OCI-LY1 (cell line): ENCODE data around the gene MECR.

Experiments used
- H2AFZ ChIP-seq: fragments of 200-600 bp; sonication (generic), shearing (Covaris generic); 2 replicates; pipeline ENCODE4 v1.6.0; 2014; ENCODE audit warnings: antibody characterized with exemption, mild to moderate bottlenecking, low read length
- H3F3A ChIP-seq: fragments of 200-600 bp; sonication (generic), shearing (Covaris generic); 2 replicates; pipeline ENCODE4 v1.6.0; 2014; ENCODE audit warnings: mild to moderate bottlenecking, antibody characterized with exemption, low read length, moderate library complexity; ENCODE audit not compliant: insufficient read depth
- H3K27ac ChIP-seq: fragments of 200-600 bp; sonication (generic); 2 replicates; pipeline ENCODE4 v1.5.1; 2014; ENCODE audit warnings: low read length, mixed run types, mild to moderate bottlenecking, low read depth; ENCODE audit not compliant: poor library complexity, severe bottlenecking
- H3K27me3 ChIP-seq: fragments of 200-600 bp; sonication (generic); 2 replicates; pipeline ENCODE4 v1.6.0; 2014; ENCODE audit warnings: antibody characterized with exemption, mild to moderate bottlenecking, low read length, moderate library complexity; ENCODE audit not compliant: insufficient read depth
- H3K36me3 ChIP-seq: fragments of 200-600 bp; sonication (generic); 2 replicates; pipeline ENCODE4 v1.6.1; 2014; ENCODE audit warnings: mild to moderate bottlenecking, antibody characterized with exemption, low read length, moderate library complexity, mixed read lengths; ENCODE audit not compliant: insufficient read depth
- H3K4me1 ChIP-seq: fragments of 200-600 bp; sonication (generic); 2 replicates; pipeline ENCODE4 v1.5.1; 2014; ENCODE audit warnings: mild to moderate bottlenecking, low read length, moderate library complexity; ENCODE audit not compliant: insufficient read depth, severe bottlenecking
- H3K4me2 ChIP-seq: fragments of 200-600 bp; sonication (generic), shearing (Covaris generic); 2 replicates; pipeline ENCODE4 v1.6.1; 2014; ENCODE audit warnings: low read length
- H3K4me3 ChIP-seq: fragments of 200-600 bp; sonication (generic); 2 replicates; pipeline ENCODE4 v1.5.1; 2014; ENCODE audit warnings: low read length, low read depth, mild to moderate bottlenecking, mixed read lengths; ENCODE audit not compliant: poor library complexity, severe bottlenecking
- H3K79me2 ChIP-seq: fragments of 200-600 bp; shearing (Covaris generic); 2 replicates; pipeline ENCODE4 v1.6.1; 2016; ENCODE audit warnings: mixed run types, low read length, mixed read lengths; ENCODE audit not compliant: insufficient read depth
- H3K9ac ChIP-seq: fragments of 200-600 bp; sonication (generic), shearing (Covaris generic); 2 replicates; pipeline ENCODE4 v1.6.1; 2014; ENCODE audit warnings: mild to moderate bottlenecking, low read length, mixed read lengths
- H3K9me2 ChIP-seq: fragments of 200-600 bp; sonication (generic), shearing (Covaris generic); 2 replicates; pipeline ENCODE4 v1.6.1; 2014; ENCODE audit warnings: low read depth, mild to moderate bottlenecking, low read length, mixed read lengths
- H3K9me3 ChIP-seq: fragments of 200-600 bp; shearing (Covaris generic); 2 replicates; pipeline ENCODE4 v1.6.1; 2014; ENCODE audit warnings: low read length, mixed read lengths
- H4K20me1 ChIP-seq: fragments of 200-600 bp; sonication (generic), shearing (Covaris generic); 2 replicates; pipeline ENCODE4 v1.6.0; 2016; ENCODE audit warnings: mild to moderate bottlenecking, low read length; ENCODE audit not compliant: insufficient read depth
- EZH2 ChIP-seq: fragments of 200-600 bp; sonication (generic), shearing (Covaris generic); IDR thresholded peaks from 2 replicates; pipeline ENCODE4 v1.8.0; 2017; ENCODE audit warnings: borderline replicate concordance, mixed run types, mild to moderate bottlenecking, antibody characterized with exemption, low read length, moderate library complexity, mixed read lengths
- TF ChIP-seq, protein P1 (sequence below): fragments of 200-600 bp; sonication (generic), shearing (Covaris generic); IDR thresholded peaks from 2 replicates; pipeline ENCODE4 v1.5.1; 2017; ENCODE audit warnings: mild to moderate bottlenecking, antibody characterized with exemption, low read length, moderate library complexity, mixed read lengths

Gene MECR

DNA sequence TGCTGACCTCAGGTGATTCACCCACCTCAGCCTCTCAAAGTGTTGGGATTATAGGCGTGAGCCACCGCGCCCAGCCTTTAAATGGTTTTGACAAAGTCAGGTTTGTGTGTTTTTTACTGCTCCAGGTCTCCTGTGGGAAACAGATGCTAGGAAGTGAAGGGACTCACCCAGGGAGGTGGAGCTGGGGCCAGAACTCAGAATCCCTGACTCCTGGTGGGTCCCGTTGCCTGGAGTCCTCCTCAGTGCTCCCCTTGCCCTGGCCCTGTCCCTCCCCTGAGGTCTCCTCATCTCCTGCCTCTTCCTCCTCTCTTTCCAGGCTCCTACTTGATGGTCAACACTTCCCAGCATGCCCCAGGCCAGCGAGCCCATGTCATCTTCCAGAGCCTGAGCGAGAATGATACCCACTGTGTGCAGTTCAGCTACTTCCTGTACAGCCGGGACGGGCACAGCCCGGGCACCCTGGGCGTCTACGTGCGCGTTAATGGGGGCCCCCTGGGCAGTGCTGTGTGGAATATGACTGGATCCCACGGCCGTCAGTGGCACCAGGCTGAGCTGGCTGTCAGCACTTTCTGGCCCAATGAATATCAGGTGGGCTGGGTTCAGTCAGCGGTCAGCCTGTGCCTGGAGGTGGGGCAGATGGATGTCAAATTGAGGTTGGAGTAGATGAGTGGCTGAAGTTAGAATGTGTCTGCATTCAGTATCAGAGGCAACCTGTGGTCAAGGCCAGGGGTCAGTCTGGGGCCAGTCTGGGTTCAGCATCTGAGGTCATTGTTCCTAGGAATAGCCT, 27.6 kb upstream of the MECR start:
- Histone ChIP-seq H2AFZ (no peak overlapping the region), H3K4me1 (no peaks in the 10 kb centered on the region), H3K9me2 (no peaks in the 10 kb centered on the region), H3K9ac (no peak overlapping the region), H3K9me3 (no peaks in the 10 kb centered on the region), H3K36me3 (no peaks in the 10 kb centered on the region), H3K4me3 (no peak overlapping the region), H3K4me2 (no peak overlapping the region), H4K20me1 (no peaks in the 10 kb centered on the region), H3K79me2 (no peaks in the 10 kb centered on the region), H3K27ac (no peak overlapping the region), H3F3A (no peaks in the 10 kb centered on the region), H3K27me3 (no peaks in the 10 kb centered on the region; the same call in 1 of the 2 replicates)
- no peak for TF ChIP-seq EZH2
- TF ChIP-seq, protein P1, sequence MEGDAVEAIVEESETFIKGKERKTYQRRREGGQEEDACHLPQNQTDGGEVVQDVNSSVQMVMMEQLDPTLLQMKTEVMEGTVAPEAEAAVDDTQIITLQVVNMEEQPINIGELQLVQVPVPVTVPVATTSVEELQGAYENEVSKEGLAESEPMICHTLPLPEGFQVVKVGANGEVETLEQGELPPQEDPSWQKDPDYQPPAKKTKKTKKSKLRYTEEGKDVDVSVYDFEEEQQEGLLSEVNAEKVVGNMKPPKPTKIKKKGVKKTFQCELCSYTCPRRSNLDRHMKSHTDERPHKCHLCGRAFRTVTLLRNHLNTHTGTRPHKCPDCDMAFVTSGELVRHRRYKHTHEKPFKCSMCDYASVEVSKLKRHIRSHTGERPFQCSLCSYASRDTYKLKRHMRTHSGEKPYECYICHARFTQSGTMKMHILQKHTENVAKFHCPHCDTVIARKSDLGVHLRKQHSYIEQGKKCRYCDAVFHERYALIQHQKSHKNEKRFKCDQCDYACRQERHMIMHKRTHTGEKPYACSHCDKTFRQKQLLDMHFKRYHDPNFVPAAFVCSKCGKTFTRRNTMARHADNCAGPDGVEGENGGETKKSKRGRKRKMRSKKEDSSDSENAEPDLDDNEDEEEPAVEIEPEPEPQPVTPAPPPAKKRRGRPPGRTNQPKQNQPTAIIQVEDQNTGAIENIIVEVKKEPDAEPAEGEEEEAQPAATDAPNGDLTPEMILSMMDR: no peak

DNA sequence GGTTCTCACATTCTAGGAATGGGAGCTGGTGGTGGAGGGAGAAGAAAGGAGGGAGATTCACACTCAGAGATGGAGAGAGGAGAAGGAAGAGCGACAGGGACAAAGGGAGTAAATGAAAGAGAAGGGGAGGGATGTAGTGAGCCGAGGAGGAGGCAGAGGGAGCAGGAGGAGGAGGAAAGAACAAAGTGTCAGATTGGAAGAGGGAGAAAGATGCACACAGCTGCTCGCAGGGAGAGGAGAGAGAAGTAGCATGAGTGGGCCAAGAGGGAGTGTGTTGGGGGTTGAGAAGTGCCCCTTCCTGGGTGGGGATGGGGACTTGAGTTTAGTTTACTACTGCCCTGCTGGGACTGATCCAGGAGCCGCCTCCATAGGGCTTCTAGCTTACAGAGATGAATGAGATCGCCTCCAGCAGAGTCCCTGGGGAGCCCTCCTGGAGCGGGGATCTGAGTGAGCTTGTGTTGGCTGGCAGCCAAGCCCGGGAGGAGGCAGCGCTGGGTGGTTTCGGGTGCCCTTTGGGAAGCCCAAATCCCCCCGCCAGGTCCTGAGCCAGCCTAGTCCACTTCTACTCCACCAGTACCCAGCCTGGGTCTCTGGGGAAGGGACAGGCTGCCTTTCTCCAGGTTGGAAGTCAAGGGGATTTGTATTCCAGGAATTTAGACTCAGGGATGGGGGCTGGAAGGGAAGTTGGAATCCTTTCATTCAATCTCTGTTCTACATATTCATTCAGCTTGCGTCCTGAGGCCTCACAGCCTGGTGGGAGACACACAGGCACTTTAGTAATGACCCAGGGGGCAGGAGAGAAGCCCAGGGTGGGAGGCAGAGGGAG, 26.5 kb upstream of the MECR start:
- no peaks in the 10 kb centered on the region for H3K4me1 ChIP-seq
- H3K9ac ChIP-seq: no peak overlapping the region
- H3K9me3 ChIP-seq: no peaks in the 10 kb centered on the region
- no peaks in the 10 kb centered on the region for H3K9me2 ChIP-seq
- no peak overlapping the region for H3K4me3 ChIP-seq
- no peak overlapping the region for H3K4me2 ChIP-seq
- no peak overlapping the region for H3K27ac ChIP-seq
- H3K79me2 ChIP-seq: no peaks in the 10 kb centered on the region
- no peaks in the 10 kb centered on the region for H3K36me3 ChIP-seq
- H2AFZ ChIP-seq: no peak overlapping the region
- H3F3A ChIP-seq: no peaks in the 10 kb centered on the region
- TF ChIP-seq, protein P1: no peak
- TF ChIP-seq EZH2: no peak
- H3K27me3 ChIP-seq: no peaks in the 10 kb centered on the region; the same call in 1 of the 2 replicates
- no peaks in the 10 kb centered on the region for H4K20me1 ChIP-seq

DNA sequence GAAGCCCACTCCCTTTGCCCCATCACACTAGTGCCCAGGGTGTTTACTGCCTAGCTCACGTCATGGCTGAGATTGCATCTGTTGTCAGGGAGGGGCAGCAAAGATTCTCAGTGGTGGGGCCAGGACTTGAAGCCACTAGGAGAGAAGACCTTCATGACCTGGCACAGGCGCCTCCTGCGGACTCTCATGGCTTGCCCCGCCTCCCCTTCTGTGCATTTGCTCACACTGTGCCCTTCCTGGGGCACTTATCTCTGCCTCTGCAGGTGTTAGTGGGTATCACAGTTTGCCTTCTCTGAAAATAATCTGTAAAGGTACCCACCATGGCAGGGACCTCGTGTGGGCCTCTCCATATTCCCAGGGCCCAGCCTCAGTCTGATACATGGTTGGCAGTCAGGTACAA, 25.7 kb upstream of the MECR start:
- Histone ChIP-seq H3K4me1 (no peaks in the 10 kb centered on the region), H2AFZ (no peak overlapping the region), H3K79me2 (no peaks in the 10 kb centered on the region), H3K9me2 (no peaks in the 10 kb centered on the region), H4K20me1 (no peaks in the 10 kb centered on the region), H3K27ac (no peak overlapping the region), H3F3A (no peaks in the 10 kb centered on the region), H3K4me3 (no peak overlapping the region), H3K9me3 (no peaks in the 10 kb centered on the region), H3K27me3 (peaks cover 2% of the 10 kb centered on the region; the same call in 1 of the 2 replicates), H3K4me2 (no peak overlapping the region), H3K36me3 (no peaks in the 10 kb centered on the region), H3K9ac (no peak overlapping the region)
- no peak for TF ChIP-seq EZH2
- TF ChIP-seq, protein P1: no peak; the same call in 1 of the 2 replicates
